Activated naive CD4-positive, alpha-beta T cell treated with anti-CD3 and anti-CD28 coated beads for 36 hours (primary cell): ENCODE results near the gene SLC37A1. TPM values are rescaled to one million over a fixed set of nuclear protein-coding genes. Genes with fewer than 3 reads are reported as not detected.

Experiments
- CTCF ChIA-PET: fragments of 350-600 bp; sonication (Branson Sonifier 250); formaldehyde crosslinking; loops from one replicate; lab custom pipeline; 2021; ENCODE audit warnings: antibody characterized with exemption; lab: Charles Lee
- DNase-seq: peaks from one replicate; pipeline ENCODE4 v3.0.0-alpha.2; 2020
- H3K27ac Mint-ChIP-seq: one replicate; pipeline ENCODE4 v1.8.0; 2021; ENCODE audit warnings: mild to moderate bottlenecking, mixed read lengths
- H3K27me3 Mint-ChIP-seq: one replicate; pipeline ENCODE4 v1.8.0; 2021; ENCODE audit warnings: low read depth, mixed read lengths
- H3K36me3 Mint-ChIP-seq: one replicate; pipeline ENCODE4 v1.8.0; 2021; ENCODE audit warnings: low read depth, mixed read lengths
- H3K4me1 Mint-ChIP-seq: one replicate; pipeline ENCODE4 v1.8.0; 2021; ENCODE audit warnings: low read depth, mixed read lengths
- H3K4me3 Mint-ChIP-seq: one replicate; pipeline ENCODE4 v1.8.0; 2021; ENCODE audit warnings: mild to moderate bottlenecking, moderate library complexity, mixed read lengths
- H3K9me3 Mint-ChIP-seq: one replicate; pipeline ENCODE4 v1.8.0; 2021; ENCODE audit warnings: mixed read lengths
- intact Hi-C: fragments of 100-400 bp; cut with micrococcal nuclease; formaldehyde crosslinking; loops from one replicate; pipeline ENCODE4 v1.15.1; 2023
- total RNA-seq, 2 experiments: library from RNA; stranded (reverse); gene quantifications; one replicate each; pipeline ENCODE4 v1.2.3, GENCODE V29; 2021

Gene SLC37A1
- total RNA-seq, 2 experiments from 2014 or later: 18.4 to 18.7 TPM

DNA sequence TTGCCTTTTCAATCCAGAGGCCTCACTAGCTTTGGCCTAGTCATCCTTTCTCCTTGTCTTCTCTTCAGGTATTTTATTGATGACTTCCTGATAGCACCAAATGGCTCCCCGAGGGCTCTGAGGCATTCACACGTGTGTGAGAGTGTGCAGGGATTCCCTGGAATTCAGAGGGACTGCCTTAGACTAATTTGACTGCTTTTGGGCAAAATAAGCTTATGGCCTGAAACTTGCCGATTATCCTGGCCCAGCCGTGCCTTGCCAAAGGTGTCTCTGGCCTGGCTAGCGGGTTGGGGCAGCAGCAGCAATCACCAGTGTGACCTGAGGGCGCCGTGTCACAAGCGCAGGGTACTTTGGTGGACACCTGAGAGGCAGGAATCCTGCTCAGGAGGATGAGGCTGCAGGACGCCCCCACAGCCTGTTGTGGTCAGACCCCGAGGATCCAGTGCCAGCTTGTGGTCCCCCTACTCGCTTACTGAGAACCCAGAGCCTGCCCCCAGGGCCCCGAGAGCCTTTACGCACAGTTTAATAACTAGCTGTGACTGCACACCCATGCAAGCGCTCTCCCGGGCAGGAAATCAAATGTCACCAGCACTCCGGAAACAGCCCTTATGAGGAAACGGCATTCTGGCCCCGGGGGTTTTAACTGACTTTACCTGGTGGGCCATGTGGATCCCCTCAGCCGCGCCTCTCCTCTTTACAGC, 76.9 kb downstream of the SLC37A1 start:
- intact Hi-C loops: loop anchor here (5.0 kb wide), 5 partner anchors 42 to 242 kb away; partner anchors contain the start of gene PDE9A
- CTCF ChIA-PET: interaction anchor here (0.7 to 2.3 kb wide), 6 partner anchors 10 to 245 kb away, joined by 3 to 5 read pairs (median 4); no protein-coding TSS in a partner anchor

DNA sequence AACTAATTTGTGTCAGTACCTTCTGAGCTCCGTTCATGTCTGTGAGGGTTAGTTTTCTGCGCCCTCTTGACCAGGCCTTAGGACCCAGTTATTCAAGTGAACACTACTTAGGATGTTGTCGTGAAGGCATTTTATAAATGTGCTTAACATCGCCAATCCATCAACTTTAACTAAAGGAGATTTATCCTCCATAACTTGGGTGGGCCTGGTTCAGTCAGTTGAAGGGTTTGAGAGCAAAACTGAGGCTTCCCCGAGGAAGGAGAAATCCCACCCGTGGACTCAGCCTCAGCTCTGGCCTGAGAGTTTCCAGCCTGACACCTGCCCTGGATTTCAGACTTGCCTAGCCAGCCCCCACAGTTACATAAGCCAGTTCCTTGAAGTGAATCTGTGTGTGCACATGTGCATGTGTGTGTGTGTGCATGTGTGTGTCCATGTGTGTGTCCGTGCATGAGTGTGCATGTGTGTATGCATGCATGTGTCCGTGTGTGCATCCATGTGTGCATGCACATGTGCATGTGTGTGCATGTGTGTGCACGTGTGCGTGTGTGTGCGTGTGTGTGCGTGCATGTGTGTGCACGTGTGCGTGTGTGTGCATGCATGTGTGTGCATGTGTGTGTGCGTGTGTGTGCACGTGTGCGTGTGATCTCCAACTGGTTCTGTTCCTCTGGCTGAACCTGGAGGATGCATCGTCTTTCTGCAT, 77.7 kb downstream of the SLC37A1 start:
- no peak for DNase-seq
- intact Hi-C loops: loop anchor here (5.0 kb wide), 5 partner anchors 41 to 241 kb away; partner anchors contain the start of gene PDE9A
- H3K4me3 Mint-ChIP-seq: no peak overlapping the region
- no peaks in the 10 kb centered on the region for H3K36me3 Mint-ChIP-seq
- CTCF ChIA-PET: interaction anchor here (0.7 to 2.3 kb wide), 7 partner anchors 9 to 244 kb away, joined by 3 to 5 read pairs (median 4); no protein-coding TSS in a partner anchor
- H3K27ac Mint-ChIP-seq: peak overlapping the region; percentile 56
- H3K4me1 Mint-ChIP-seq: peaks cover 11% of the 10 kb centered on the region
- H3K9me3 Mint-ChIP-seq: no peaks in the 10 kb centered on the region
- H3K27me3 Mint-ChIP-seq: no peaks in the 10 kb centered on the region

More for the DNA sequence above, 76.9 kb downstream of the SLC37A1 start:
- H3K9me3 Mint-ChIP-seq: no peaks in the 10 kb centered on the region
- peak overlapping the region; percentile 56 for H3K27ac Mint-ChIP-seq
- H3K4me1 Mint-ChIP-seq: peaks cover 11% of the 10 kb centered on the region
- H3K4me3 Mint-ChIP-seq: no peak overlapping the region
- H3K36me3 Mint-ChIP-seq: no peaks in the 10 kb centered on the region
- peak; percentile 53 for DNase-seq
- H3K27me3 Mint-ChIP-seq: no peaks in the 10 kb centered on the region

GRCh38 chr21:42592156-42592820, 78.6 kb downstream of the SLC37A1 start:
- Mint-ChIP-seq H3K36me3 (no peaks in the 10 kb centered on the region), H3K27me3 (no peaks in the 10 kb centered on the region), H3K27ac (no peak overlapping the region), H3K9me3 (no peaks in the 10 kb centered on the region), H3K4me3 (no peak overlapping the region), H3K4me1 (peaks cover 11% of the 10 kb centered on the region)
- intact Hi-C loops: loop anchor here (5.0 kb wide), 5 partner anchors 40 to 240 kb away; partner anchors contain the start of gene PDE9A
- CTCF ChIA-PET: interaction anchor here (0.7 to 2.3 kb wide), 19 partner anchors 9 to 240 kb away, joined by 3 to 26 read pairs (median 4); no protein-coding TSS in a partner anchor
- DNase-seq: no peak

DNA sequence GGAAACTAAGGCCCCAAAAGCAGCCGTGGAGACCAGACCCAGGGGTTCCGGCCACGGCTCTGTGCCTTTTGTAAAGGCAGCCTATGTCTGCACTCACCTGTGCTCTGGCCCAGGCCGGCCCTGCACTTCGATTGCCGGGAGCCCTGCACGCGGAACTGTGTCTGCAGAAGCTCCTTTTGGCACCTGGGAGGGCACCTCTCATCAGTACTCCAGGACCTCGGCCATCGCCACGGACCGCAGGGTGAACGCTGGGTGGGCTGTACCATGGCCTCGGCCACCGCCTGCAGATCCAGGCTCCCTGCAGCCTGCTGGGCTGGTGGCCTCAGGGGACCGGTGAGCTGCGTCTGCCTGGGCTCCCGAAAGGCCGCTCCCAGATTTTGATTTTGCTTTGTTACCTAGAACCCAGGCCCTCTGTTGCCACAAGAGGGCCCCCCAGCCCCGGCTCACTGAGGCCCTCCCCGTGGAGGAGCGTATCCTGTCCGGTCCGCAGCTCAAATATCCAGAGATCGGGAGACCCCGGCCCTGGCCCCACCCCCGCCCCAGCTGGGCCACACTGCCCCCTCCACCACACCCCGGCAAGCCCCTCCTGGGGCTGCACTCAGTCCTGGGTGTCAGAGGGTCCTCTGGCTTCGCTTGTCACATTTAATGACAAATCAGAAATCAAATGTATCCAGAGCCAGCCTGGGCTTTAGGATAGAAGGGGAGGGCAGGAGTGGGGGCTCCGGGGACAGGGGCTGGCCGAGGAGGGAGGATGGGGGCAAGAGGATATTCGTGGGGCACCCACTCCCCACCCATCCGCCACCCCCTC, 79.6 kb downstream of the SLC37A1 start:
- Mint-ChIP-seq H3K4me1 (peaks cover 11% of the 10 kb centered on the region), H3K9me3 (no peaks in the 10 kb centered on the region), H3K4me3 (no peak overlapping the region), H3K36me3 (no peaks in the 10 kb centered on the region), H3K27ac (no peak overlapping the region), H3K27me3 (no peaks in the 10 kb centered on the region)
- DNase-seq: peak; percentile 83
- CTCF ChIA-PET: interaction anchor here (0.6 to 2.2 kb wide), 21 partner anchors 10 to 239 kb away, joined by 3 to 26 read pairs (median 4); no protein-coding TSS in a partner anchor
- intact Hi-C loops: loop anchor here (5.0 kb wide), 5 partner anchors 39 to 239 kb away; partner anchors contain the start of gene PDE9A

DNA sequence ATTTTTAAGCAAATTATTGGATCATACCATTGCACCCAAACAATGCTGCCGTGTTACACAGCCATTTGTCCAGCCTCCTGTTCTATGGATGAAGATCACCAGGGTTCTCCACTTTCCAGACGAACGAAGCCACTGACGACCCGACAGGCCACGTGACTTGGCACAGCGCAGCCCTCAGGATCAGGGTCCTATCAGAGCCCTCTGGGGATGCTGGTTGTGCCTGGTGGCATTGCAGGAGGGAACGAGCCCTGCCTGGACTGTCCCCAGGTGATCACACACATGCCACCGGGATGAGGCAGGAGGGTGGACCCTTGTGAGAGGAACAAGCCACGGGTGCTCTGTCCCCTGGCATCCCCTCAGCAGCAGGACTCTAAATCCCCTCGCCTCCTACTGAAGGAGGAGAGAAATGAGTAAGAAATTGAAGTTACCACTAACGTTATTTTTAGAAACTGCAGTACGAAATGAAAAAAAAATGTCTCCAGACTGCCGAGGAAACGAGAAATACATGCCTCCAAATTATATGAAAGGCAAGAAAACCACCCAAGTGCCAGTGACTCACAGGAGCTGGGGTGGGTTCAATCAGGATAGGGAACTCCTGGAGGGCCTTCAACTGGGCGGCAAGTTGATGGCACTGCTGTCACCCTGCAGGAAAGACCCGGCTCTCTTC, 81.1 kb downstream of the SLC37A1 start:
- no peaks in the 10 kb centered on the region for H3K9me3 Mint-ChIP-seq
- intact Hi-C loops: loop anchor here (5.0 kb wide), 5 partner anchors 38 to 238 kb away; partner anchors contain the start of gene PDE9A

GRCh38 chr21:42595283-42596187, 81.9 kb downstream of the SLC37A1 start:
- peaks cover 11% of the 10 kb centered on the region for H3K4me1 Mint-ChIP-seq
- no peak overlapping the region for H3K4me3 Mint-ChIP-seq
- no peaks in the 10 kb centered on the region for H3K27me3 Mint-ChIP-seq
- no peak overlapping the region for H3K27ac Mint-ChIP-seq
- H3K9me3 Mint-ChIP-seq: no peaks in the 10 kb centered on the region
- intact Hi-C loops: no loop called here
- no peak for DNase-seq
- CTCF ChIA-PET: interaction anchor here (0.6 to 0.7 kb wide), 2 partner anchors 11 to 152 kb away, joined by 3 to 4 read pairs; no protein-coding TSS in a partner anchor
- no peaks in the 10 kb centered on the region for H3K36me3 Mint-ChIP-seq

More for the DNA sequence above, 81.1 kb downstream of the SLC37A1 start:
- H3K36me3 Mint-ChIP-seq: no peaks in the 10 kb centered on the region
- peaks cover 11% of the 10 kb centered on the region for H3K4me1 Mint-ChIP-seq
- CTCF ChIA-PET: interaction anchor here (0.6 to 2.2 kb wide), 7 partner anchors 10 to 312 kb away, joined by 3 to 26 read pairs (median 3); no protein-coding TSS in a partner anchor
- H3K27me3 Mint-ChIP-seq: no peaks in the 10 kb centered on the region
- no peak for DNase-seq
- H3K27ac Mint-ChIP-seq: no peak overlapping the region
- H3K4me3 Mint-ChIP-seq: no peak overlapping the region

GRCh38 chr21:42596657-42597056, 83.0 kb downstream of the SLC37A1 start:
- no peak for DNase-seq
- no peak overlapping the region for H3K27ac Mint-ChIP-seq

GRCh38 chr21:42597487-42598158, 84.0 kb downstream of the SLC37A1 start:
- Mint-ChIP-seq H3K36me3 (no peaks in the 10 kb centered on the region), H3K27ac (no peak overlapping the region), H3K4me3 (no peak overlapping the region), H3K4me1 (no peaks in the 10 kb centered on the region), H3K9me3 (no peaks in the 10 kb centered on the region), H3K27me3 (no peaks in the 10 kb centered on the region)
- DNase-seq: no peak
- intact Hi-C loops: no loop called here
- CTCF ChIA-PET: interaction anchor here (0.9 kb wide), 1 partner anchor 221 kb away, joined by 6 read pairs; no protein-coding TSS in a partner anchor

More at GRCh38 chr21:42596657-42597056, 83.0 kb downstream of the SLC37A1 start:
- Mint-ChIP-seq H3K4me3 (no peak overlapping the region), H3K4me1 (peaks cover under 1% of the 10 kb centered on the region), H3K36me3 (no peaks in the 10 kb centered on the region), H3K27me3 (no peaks in the 10 kb centered on the region), H3K9me3 (no peaks in the 10 kb centered on the region)
- CTCF ChIA-PET: no interaction called here
- intact Hi-C loops: no loop called here

DNA sequence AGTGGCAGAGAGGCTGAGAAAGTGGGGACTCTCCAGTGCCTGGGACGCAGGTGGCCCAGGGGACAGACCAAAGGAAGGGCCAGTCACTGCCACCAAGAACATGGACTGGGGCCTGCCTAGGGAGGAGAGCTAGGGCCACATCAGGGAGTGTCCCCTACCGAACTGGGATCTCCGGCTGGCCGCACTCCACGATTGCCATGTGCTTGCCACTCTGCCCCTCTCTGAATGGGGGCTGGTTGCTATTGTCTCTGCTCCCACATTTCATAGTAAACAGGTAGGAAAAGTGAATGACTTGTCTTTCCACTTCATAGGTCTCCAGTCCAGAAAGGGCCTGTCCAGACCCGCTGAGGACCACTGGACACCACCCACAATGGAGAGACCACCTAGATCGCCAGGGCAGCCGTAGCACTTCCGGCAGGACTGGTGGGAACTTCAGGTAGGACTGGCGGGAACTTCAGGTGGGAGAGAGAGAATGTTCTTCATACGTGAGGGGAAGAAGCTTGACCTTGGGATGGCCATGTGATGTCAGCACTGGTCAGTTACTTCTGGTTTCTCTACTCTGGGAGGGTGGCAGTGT, 84.6 kb downstream of the SLC37A1 start:
- Mint-ChIP-seq H3K4me3 (no peak overlapping the region), H3K27me3 (no peaks in the 10 kb centered on the region), H3K4me1 (no peaks in the 10 kb centered on the region), H3K27ac (no peak overlapping the region), H3K9me3 (no peaks in the 10 kb centered on the region), H3K36me3 (no peaks in the 10 kb centered on the region)
- CTCF ChIA-PET: interaction anchor here (0.9 kb wide), 1 partner anchor 220 kb away, joined by 6 read pairs; no protein-coding TSS in a partner anchor
- intact Hi-C loops: no loop called here
- no peak for DNase-seq
